ENCODE results near the gene EDDM13.
"Not testable (repeated sequence)": the region's sequence is repeated elsewhere in the genome, so short reads cannot be mapped to it uniquely, and the experiment has no call there.

Gene EDDM13

DNA sequence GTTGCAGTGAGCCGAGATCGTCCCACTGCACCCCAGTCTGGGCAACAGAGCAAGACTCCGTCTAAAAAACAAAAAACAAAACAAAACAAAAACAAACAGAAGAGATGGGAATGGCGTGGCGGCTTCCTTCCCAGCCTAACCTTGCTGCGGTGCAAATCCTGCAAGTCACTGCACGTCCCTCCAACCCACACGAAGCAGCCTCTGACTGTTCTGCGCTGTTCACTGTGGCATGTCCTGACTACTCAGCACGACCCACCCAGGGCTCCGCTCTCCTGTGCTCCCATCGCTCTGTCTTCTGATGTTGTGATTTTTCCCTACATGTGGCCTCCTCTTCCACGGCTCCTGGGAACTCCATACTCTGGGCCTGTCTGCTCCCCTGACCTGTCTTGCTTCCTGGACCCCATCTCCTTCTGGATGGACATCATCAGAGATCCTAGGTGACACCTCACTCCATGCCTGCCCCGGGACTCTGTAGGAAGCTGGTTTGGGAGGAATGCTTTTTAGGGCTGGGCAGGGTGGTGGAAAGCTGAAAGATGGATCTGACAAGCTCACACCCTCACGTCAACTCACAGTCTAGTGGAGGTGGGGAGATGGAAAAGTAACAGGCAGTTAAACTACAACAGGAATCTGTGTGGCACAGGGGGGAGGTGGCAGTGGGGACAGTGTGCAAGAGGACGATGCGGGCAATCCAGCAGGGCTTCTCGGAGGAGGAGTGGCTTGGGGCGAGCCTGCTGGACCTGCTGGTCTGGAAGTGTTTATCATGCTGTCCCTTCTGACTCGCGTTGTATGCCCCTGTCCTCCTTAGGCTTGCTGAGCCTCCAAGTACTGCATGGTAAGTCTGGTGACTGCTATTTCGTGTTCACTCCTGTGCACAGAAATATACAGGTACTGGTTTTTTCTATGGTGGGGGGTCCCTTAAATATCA is 23.2 kb downstream of the EDDM13 start:
- FAIRE-seq = no peak

DNA sequence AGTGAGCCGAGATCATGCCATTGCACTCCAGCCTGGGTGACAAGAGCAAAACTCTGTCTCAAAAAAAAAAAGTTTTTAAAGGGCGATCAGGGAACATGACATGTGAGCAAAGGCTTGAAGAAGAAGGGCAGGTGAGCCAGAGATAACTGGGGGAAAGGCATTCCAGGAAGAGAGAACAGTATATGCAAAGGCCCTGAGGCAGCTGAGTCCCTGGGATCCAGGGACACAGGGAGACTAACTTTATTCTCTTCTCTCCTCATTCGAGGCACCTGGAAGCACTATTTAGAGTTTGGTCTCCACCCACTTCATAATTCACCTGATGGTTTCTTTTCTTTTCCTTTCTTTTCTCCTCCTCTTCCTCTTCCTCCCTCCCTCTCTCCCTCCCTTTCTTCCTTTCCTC is 24.5 kb downstream of the EDDM13 start:
- FAIRE-seq = no peak

DNA sequence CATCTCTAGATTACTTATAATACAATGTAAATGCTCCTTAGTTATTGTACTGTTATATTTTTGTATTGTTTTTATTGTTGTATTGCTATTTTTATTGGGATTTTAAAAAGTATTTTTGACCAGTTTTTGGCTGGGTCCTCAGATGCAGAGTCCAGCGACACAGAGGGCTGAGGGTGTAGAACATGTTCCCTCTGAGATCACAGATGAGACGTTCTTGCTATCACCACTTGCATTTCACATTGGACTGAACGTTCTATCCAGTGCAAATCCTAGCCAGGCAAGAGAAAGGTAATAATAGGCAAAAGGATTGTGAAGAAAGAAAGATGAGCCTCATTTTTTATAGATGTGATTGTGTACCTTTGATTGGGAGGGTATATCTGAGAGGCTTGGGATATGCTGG is 27.1 kb downstream of the EDDM13 start:
- FAIRE-seq = no peak

DNA sequence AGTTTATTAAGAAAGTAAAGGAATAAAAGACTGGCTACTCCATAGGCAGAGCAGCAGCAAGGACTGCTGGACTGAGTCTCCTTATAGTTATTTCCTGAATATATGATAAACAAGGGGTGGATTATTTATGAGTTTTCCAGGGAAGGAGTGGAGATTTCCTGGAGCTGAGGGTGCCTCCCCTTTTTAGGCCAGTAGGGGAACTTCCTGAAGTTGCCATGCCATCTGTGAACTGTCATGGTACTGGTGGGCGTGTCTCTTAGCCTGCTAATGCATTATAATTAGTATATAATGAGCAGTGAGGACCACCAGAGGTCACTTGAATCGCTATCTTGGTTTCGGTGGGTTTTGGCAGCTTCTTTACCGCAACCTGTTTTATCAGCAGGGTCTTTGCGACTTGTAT is 28.6 kb downstream of the EDDM13 start:
- no peak for FAIRE-seq

DNA sequence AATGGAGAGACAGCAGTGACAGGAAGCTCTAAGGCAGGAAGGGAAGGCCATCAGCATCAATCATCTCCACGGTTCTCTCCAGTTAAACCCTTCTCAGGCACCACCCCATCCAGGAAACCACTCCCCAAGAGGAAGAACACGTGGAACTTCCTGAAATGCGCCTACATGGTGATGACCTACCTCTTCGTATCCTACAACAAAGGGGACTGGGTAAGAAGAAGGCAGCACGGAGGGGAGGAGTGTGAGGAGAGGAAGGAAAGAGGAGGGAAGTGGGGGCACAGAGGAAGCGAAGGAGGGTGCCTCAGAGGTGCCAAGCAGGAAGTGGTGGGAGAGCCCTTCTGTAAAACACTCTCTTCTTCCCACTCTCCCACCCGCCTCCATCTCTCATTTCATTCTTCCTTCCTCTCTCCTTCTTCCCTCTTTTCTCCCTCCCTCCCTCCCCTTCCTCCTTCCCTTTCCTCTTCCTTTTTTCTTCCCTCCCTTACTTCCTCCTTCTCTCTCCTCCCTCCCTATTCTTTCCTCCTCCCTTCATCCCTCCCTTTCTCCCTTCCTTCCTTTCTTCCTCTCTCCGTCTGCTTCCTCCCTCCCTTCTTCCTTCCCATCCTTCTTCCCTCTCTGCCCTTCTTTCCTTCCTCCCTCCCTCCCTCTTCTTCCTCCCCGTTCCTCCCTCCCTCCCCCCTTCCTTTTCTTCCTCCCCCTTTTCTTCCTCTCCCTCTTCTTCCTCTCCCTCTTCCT is 29.5 kb downstream of the EDDM13 start:
- no peak for FAIRE-seq

DNA sequence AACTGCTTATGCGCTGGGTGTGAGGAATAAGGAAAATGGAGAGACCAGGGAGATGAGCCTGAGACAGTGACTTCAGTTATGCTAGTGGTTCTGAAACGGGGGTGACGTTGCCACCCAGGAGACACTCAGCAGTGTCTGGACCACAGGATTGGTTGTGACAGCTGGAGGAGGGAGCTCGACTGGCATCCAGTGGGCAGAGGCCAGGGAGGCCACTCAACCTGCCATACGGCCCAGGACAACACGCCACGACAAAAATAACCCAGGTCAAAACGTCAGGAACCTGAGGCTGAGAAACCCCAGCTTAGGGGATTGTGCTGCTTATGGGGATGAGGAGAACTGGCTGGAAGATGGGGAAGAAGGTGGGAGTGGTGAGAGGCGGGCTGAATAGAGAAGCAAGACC is 31.7 kb downstream of the EDDM13 start:
- no peak for FAIRE-seq

DNA sequence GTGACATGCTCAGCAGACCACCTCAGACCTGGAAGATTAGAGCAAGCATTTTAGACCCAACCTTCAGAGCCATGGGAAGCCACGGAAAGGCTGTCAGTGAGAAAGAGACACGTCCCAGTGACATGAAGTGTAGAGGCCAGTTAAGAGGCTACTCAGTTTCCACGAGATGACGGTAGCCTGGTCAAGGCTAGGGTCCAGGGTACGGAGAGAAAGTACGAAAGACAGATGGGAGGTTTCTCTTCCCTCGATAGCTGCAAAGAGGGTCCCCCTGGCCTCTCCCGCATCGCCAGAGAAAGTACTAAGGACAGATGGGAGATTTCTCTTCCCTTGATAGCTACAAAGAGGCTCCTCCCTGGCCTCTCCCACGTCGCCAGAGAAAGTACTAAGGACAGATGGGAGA is 33.5 kb downstream of the EDDM13 start:
- no peak for FAIRE-seq

DNA sequence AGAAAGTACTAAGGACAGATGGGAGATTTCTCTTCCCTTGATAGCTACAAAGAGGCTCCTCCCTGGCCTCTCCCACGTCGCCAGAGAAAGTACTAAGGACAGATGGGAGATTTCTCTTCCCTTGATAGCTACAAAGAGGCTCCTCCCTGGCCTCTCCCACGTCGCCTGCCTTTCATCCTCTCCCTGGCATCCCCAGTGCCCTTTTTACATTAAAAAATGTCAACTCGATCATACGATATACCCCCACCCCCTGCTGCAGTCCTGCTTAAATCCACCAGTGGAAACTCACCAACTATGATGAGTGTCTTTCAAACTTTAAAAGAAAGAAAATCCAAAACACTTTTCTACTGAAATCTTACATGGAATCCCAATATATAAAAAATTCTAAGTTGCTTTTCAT is 34.5 kb downstream of the EDDM13 start:
- FAIRE-seq = not testable (repeated sequence)

DNA sequence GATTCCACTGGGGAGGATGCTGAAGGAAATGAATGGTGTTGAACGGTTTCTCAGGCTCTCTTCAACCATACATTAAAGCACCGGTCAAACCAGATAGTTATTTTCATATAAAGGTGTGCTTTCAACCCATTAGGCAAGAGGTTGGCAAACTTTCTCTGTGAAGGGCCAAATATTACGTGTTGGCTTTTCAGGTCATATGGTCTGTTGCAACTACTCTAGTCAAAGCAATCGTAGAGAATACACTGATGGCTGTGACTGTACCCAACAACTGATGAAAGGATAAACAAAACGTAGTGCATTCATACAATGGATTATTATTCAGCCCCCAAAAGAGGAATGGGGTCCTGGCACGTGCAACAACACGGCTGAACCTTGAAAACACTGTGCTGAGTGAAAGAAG is 36.2 kb downstream of the EDDM13 start:
- no peak for FAIRE-seq

DNA sequence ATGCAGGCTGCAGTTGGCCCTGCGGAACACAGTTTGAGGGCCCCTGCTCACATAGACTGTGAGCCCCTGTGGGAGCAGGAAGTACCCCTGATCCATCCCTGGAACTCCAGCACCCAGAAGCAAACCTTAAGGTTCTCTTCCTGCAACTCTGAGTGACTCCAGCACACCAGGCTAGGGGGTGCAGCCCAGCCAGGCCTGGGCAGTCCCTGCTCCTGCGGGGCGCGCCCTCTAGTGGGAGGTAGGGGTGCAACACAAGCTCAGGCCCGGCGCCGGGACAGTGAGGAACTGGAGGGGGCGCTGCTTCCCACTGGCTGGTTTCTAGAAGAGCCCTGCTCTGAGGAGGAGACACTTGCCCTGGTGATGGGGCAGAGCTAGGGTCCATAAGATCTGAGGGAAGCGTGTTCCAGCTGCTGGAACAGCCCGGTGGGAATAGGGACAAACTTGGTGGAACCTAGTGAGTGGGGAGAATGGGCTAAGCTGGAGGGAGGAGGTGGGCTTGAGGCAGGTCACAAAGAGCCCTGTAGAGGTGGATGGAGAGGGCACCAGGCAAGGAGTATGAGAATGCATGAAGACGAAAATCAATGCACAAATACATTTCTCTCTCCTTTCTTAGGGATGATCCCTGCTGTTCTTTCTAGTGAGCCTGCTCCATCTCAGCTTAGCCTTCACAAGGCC is 37.1 kb downstream of the EDDM13 start:
- no peak for FAIRE-seq

DNA sequence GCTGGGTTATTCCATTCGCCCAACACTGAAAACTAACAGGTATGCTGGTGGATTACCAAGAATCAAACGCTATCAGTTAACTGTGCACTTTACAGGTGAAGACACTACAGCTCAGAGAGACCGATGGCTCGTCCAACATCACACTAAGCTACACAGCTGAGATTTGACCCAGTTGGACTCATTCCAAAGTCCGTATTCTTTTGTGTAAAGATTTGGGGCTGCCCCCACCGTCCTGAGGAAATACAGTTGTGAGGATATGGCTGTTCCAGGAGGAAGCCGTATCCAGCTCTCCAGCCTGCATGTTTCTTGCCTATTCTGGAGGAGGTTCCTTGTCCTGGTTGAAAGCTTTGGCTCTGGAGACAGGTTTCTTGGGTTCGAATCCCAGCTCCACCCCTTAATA is 37.9 kb downstream of the EDDM13 start:
- FAIRE-seq = no peak

DNA sequence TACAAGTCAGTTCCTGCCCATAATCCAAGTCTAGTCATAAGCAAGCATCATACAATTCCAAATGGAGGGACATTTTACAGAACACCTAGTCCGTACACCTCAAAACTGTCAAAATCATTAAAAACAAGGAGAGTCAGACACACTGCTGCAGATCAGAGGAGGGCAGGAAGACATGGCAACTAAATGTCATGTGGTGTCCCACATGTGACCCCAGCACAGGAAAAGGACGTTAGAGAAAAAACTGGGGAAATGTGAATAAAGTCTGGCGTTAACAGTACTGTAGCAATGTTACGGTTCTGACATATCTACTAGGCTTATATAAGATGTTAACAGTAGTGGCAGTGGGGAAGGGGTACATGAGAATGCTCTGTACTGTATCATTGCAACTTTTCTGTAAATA is 39.8 kb downstream of the EDDM13 start:
- no peak for FAIRE-seq

DNA sequence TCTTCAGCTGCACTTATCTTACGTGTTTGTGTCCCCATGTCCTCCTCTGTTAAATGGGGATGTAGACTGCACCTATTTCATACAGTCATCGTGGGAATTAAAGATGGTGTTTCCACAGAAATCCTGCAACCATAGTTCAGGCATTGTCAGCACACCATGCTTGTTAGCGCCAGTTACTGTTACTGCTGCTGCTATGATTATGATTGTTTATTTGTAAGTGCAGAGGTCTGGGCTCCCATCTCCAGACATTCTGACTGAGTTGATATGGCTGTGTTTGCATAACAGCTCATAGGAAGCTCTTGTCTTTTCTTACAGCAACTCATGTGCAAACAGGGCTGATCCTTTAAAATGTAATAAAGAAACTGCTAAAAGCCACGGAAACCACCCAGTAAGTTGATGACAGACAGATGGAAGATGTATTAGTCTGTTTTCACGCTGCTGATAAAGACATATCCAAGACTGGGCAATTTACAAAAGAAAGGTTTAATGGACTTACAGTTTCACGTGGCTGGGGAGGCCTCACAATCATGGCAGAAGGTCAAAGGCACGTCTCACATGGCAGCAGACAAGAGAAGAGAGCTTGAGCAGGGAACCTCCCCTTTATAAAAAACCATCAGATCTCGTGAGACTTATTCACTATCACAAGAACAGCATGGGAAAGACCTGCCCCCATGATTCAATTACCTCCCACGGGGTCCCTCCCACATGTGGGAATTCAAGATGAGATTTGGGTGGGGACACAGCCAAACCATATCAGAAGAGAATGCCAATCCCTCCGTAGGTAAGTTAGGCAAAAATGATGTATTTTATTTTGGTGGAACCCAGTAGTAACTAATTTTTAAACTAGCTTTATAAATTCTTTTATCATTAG is 40.5 kb downstream of the EDDM13 start:
- FAIRE-seq = no peak

DNA sequence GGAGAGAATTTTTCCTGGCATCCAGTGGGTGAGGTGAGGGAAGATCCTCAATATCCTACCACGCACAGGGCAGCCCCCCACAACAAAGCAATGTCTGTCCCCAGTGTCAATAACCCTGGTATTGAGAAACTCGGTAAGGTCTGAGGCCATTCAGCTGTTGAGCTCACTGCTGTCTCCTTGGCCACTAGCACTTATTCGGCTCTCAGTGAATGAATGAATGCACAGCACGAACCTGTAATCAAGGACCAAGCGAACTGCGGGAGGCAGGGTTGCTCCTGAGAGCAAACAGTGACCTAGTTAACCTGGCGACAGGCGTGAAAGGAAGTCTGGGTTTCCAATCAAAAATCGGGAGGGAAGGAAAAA is 41.5 kb downstream of the EDDM13 start:
- no peak for FAIRE-seq

DNA sequence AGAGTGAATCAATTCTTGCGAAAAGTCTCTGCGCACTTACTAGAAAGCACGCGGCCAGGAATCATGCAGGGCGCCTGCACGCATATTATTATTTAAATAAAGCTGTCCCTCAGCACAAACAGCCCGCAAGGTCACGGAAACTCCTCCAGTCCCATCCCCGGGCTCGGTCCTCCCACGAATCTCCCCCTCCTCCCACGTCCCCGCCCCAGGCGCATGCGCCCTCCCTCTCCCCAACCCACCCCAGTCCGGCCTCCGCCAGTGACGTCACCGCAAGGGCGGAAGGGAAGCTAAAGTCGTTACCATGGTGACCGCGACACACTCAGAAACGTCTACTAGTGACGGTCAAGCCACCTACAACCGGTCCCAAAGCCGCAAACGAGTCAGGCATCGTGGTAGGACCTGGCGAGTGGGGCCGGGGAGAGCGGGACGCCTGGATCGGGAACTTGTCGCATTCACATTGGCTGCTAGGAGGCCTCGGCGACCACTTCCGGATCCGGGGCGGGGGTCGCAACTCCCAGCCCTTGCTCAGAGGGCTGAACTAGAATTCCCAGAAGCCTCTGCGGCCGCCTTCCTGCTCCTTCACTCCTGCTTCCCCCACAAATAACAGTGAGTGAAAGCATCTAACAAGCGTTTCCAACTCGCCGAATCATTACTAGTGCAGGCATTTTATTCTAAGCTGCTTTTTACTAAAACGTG is 42.0 kb downstream of the EDDM13 start, which contains the start of gene ZSCAN5A:
Gene ZSCAN5A, minus strand, starts transcription at position 459 of the 696 bp plus-strand sequence. CDS start 89,793 bp downstream, outside the sequence.
- no peak for FAIRE-seq

DNA sequence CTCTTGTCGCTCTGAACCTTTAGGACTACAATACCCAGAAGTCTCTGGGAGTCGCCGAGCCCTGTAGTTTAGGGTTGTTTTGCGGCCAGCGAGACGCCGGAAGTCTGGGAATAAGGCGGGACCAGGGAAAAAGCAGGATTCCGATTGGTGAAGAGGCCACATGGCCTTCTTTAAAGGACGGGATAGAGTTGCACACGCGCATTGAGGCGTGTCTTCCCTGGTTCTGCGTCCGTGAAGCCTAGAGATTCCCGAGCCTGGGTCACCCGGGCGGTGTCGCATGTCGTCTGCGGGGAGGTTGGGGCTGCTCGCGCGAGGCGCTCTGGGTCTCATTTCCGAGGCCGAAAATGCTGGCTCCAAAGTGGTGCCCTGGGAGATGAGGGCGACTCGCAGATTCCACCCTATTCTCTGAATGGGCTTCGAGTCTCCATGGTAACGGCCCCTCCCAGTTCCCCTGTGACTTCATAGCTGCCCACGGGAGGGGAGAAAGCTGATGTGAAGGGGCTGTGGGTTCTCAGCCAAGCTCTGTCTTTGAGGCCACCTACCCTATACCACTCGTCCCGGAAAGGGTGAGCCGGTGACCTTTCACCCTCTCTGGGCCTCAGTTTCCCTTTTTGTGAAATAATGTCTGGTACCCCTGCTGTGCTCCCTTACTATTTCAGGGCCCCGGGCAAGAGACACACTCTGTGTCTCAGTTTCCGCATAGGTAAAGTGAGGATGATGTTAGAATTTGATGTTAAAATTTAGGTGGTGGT is 42.7 kb downstream of the EDDM13 start:
- FAIRE-seq = peak; percentile 96

DNA sequence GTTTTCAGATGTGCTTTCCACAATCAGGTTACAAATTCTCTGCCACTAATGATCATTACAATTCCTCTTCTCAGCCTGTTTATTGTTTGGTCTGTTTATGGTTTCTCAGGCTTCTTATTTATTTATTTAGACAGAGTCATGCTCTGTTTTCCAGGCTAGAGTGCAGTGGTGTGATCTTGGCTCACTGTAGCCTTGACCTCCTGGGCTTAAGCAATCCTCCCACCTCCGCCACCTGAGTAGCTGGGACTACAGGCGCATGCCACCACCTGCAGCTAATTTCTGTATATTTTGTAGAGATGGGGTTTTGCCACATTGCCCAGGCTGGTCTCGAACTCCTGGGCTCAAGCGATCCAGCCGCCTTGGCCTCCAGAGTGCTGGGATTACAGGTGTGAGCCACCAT is 44.2 kb downstream of the EDDM13 start:
- no peak for FAIRE-seq

DNA sequence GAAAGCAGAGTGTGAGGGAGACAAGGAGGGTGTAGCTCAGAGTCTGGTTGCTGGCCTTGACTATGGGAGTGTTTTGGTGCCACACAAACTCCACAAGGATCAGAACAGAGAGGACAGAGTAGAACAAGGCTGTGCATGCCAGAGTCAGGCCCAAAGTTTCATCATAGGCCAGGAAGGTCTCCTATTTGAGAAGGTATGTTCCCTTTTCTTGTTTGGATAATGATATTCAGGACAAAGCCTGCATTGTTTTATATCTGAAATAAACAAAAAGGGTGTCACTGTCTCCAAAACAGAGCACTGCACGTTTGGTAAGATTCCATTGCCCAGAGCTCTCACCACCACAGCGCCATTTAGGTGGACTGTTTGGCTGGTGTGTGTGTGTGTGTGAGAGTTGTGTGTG is 45.2 kb downstream of the EDDM13 start:
- no peak for FAIRE-seq

DNA sequence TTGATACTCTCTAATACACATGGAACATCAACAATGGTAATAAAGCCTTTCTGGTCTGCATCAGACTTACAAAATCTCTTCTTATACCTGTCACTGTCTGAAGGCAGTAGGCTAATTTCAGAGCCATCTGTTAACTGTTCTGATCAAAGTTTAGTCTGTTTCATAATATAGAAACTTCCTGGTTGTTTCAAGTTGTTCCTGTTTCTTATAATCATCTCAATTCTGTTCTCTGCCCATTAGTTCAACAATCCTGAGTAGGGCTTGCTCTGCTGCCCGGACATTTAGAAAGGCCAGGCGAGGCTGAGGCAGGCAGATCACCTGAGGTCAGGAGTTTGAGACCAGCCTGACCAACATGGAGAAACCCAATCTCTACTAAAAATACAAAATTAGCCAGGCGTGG is 47.4 kb downstream of the EDDM13 start:
- FAIRE-seq = no peak

DNA sequence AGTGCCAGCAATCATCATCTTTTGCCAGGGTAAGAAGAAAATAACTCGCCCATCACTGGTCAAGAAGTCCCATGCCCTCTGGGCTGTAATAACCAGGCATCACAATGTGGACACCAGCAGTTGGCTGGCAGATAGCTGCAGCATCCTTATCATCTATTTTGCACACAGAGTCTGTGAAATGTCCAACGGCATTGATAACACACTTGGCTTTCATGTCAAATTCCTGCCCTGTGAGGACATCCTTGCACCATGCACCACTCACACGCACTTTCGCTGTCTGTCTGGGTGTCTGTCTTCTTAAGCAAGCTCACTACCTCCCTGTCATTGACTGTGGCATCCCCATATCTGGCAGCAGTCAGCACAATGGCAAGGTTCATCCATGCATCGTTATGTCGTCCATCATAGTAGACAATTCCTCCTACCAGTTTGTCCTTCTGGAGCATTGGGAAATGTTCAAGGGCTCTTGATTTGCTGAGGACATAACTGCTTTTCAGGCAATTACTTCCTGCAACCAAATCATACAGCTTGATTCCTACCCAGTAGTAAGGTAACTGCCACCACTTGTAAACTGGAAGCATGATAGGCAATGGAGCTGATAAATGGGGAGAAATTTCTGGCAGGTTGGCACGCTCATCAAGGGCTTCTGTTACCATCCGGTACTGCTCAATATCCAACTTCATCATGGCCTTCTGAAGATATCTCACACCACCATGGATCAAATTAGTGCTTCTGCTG is 48.9 kb downstream of the EDDM13 start:
- no peak for FAIRE-seq
